GM12873 (cell line): ENCODE results near the gene PTGIS.

Experiments used
- CTCF ChIP-seq: IDR thresholded peaks from 2 replicates; pipeline ENCODE4 v1.5.1; 2012; ENCODE audit warnings: low read depth, mild to moderate bottlenecking, moderate library complexity, low read length, control low read depth; ENCODE audit not compliant: insufficient read depth; ENCODE audit errors: missing control alignments

The PTGIS gene

DNA sequence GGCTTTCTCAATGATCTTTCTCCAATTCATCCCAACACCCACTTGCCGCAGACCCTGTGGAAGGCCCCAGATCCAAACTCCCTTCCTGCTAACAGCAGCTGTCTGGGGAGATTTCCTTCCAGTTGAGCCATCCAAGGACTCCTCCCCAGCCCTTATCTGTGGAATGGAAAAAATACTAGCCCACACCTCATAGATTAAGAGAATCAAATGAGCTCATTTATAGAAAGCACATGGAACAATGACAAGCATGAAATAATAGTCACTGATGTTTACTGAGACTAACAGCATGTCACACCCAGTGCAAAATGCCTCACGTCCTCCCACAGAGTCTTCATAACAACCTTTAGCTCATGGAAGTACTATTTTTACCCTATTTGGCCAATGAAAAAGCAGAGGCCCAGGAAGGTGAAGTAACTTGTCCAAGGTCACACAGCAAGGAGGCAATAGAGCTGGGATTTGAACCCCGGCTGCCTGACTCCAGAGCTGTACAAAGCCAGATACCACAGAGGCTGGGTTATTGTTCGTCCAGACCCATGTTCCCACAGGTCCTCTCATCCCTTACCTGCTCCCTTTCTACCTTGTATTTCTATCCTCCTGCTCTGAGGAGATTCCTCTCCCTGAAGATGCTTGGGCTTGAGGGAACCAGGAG, 23.4 kb upstream of the PTGIS start:
- TF ChIP-seq CTCF = no peak

DNA sequence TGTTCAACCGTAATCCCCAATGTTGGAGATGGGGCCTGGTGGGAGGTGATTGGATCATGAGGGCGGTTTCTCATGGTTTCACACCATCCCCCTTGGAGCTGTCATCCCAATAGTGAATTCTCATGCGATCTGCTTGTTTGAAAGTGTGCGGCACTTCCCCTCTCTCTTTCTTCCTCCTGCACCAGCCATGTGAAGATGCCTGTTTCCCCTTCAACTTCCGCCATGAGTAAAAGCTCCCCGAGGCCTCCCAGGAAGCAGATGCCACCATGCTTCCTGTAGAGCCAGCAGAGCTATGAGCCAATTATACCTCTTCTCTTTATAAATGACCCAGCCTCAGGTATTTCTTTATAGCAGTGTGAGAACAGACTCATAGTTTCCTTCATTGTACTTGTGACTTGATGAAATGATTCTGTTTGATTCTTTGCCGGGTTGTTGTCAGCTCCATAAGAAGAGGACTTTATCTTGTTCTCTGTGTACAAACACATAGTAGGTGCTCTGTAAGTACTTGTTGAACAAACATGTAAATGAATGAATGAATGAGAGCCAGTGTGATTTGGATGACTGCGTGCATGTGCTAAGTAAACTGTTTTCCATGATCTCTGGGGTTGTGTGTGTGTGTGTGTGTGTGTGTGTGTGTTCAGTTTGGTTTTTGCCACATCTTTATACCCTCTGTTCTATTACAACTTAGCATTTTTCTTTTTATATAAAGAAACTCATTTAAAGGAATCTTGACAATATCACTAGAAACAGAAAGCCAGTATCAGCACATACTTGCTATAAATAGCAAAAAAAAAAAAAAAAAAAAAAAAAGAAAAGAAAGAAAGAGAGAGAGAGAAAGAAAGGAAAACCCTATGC, 22.5 kb upstream of the PTGIS start:
- no peak for TF ChIP-seq CTCF

- TF ChIP-seq CTCF = no peak
Measured at GRCh38 chr20:49589747-49590146, 21.8 kb upstream of the PTGIS start.

DNA sequence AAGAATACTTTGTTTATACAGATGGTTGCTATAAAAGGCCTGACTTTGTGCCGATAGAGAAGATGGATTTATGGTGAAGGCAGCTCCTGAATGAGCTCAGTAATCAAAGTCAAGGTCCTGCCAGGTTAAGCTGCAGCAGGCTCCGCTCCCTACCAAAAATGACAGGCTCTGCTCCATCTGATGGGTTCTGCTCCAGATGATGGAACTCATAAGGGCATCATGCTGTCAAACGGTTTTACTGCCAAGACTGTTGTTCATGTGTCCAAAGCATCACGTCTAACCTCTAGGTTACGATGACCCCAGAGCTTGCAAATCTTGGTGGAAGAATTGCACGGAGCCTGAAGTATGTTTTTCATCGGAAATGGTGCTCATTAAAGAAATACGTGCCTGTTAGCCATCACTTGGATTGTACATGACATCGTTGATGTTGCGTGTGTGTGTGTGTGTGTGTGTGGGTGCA, 19.2 kb upstream of the PTGIS start:
- no peak for TF ChIP-seq CTCF

GRCh38 chr20:49585585-49586245, 17.8 kb upstream of the PTGIS start:
- TF ChIP-seq CTCF = no peak

DNA sequence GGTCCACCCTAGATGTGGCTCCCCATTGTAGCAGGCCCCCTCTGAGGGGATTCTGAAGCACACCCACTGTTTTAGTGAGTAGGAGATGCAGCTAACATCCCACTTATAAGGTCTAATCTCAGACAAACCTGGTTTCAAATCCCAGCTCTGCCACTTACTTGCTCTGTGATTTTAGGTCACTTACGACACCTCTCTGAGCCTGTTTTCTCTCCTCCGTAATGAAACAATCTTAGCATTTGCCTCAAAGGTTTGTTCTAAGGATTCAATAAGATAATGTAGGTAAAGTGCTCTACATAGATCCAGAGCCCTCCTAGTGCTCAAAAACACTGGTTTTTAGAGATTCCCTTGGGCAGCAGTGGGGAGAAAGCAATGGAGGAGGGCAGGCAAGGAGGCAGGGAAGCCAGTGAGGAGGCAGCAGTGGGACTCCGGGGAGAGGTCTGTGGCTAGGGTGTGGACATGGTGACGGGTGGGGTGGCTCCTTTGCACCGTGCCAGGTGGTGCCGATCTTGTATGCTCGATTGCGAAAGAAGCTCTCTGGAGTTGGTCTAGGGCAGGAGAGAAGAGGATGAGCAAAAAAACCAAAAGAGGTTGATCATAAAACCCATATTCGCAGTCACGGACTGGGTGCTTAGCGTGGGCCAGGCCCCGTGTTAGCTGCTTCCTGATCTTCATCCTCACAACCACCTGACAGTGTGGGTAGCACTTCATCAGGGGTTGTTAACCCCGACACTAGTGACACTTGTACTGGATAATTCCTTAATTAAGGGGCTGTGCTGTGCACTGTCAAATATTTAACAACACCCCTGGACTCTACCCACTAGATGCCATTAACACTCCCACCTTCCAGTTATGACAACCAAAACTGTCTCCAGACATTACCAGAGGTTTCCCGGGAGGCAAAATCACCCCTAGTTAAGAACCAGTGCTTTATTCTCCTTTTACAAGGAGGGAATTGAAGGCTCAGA, 16.8 kb upstream of the PTGIS start:
- no peak for TF ChIP-seq CTCF
